ENCODE data around the gene AGBL5. TPM values are rescaled to one million over a fixed set of nuclear protein-coding genes. Genes with fewer than 3 reads are reported as not detected.

Gene AGBL5
- total RNA-seq, 1 experiment from 2014 or later: 40.0 TPM

- H3K79me2 ChIP-seq (ENCODE audit: insufficient read depth, low read length): no peaks in the 10 kb centered on the region; the same call in 1 of the 2 replicates
- H4K20me1 ChIP-seq (ENCODE audit: insufficient read depth): no peaks in the 10 kb centered on the region
- no TSS peak for BruUV-seq (replicated peaks)
- DNase-seq (ENCODE audit: low read depth, low spot score) (no peak), ATAC-seq (no peak)
- intact Hi-C loops (cut with micrococcal nuclease): no loop called here
- H3K27ac ChIP-seq (ENCODE audit: low read depth, low read length): no peak overlapping the region
- POLR2A ChIA-PET: no interaction called here
- no peak overlapping the region for H3K9ac ChIP-seq (ENCODE audit: low read length)
- H2AFZ ChIP-seq (ENCODE audit: low read depth, low read length, poor library complexity, severe bottlenecking): no peak overlapping the region
- TF ChIP-seq, protein P1, sequence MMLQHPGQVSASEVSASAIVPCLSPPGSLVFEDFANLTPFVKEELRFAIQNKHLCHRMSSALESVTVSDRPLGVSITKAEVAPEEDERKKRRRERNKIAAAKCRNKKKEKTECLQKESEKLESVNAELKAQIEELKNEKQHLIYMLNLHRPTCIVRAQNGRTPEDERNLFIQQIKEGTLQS (IDR thresholded peaks at IDR 0.05): no peak
- TF ChIP-seq YY1 (IDR thresholded peaks at IDR 0.05; ENCODE audit: extremely low read depth, insufficient replicate concordance, low read depth, low read length) (no peak), CEBPB (IDR thresholded peaks at IDR 0.05; ENCODE audit: low read depth) (no peak), EZH2phosphoT487 (IDR thresholded peaks at IDR 0.05; ENCODE audit: borderline replicate concordance) (no peak), POLR2A (IDR thresholded peaks at IDR 0.05; ENCODE audit: borderline replicate concordance, extremely low read depth, insufficient read depth, insufficient read length) (no peak)
- TF ChIP-seq, protein P2, sequence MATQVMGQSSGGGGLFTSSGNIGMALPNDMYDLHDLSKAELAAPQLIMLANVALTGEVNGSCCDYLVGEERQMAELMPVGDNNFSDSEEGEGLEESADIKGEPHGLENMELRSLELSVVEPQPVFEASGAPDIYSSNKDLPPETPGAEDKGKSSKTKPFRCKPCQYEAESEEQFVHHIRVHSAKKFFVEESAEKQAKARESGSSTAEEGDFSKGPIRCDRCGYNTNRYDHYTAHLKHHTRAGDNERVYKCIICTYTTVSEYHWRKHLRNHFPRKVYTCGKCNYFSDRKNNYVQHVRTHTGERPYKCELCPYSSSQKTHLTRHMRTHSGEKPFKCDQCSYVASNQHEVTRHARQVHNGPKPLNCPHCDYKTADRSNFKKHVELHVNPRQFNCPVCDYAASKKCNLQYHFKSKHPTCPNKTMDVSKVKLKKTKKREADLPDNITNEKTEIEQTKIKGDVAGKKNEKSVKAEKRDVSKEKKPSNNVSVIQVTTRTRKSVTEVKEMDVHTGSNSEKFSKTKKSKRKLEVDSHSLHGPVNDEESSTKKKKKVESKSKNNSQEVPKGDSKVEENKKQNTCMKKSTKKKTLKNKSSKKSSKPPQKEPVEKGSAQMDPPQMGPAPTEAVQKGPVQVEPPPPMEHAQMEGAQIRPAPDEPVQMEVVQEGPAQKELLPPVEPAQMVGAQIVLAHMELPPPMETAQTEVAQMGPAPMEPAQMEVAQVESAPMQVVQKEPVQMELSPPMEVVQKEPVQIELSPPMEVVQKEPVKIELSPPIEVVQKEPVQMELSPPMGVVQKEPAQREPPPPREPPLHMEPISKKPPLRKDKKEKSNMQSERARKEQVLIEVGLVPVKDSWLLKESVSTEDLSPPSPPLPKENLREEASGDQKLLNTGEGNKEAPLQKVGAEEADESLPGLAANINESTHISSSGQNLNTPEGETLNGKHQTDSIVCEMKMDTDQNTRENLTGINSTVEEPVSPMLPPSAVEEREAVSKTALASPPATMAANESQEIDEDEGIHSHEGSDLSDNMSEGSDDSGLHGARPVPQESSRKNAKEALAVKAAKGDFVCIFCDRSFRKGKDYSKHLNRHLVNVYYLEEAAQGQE (IDR thresholded peaks at IDR 0.05; ENCODE audit: low read depth): no peak
- no peak overlapping the region for H3K4me3 ChIP-seq (replicated peaks in 1 of 2; ENCODE audit: low read depth in 1 of 2, low read length in 2 of 2)
- peaks cover 22 to 45% of the 10 kb centered on the region in 2 experiments for H3K4me1 ChIP-seq (ENCODE audit: control insufficient read depth in 1 of 2, insufficient read depth in 2 of 2, low read length in 2 of 2)
- RAD21 ChIA-PET (ENCODE audit: low non-redundant PET in 1 of 2, low total read pairs in 2 of 2, uncharacterized antibody in 2 of 2, unreplicated experiment in 2 of 2): no interaction called here
- no peaks in the 10 kb centered on the region for H3K9me3 ChIP-seq (ENCODE audit: control insufficient read depth in 1 of 2, insufficient read depth in 1 of 2, low read depth in 1 of 2, low read length in 2 of 2)
- H3K4me2 ChIP-seq (ENCODE audit: low read length): no peak overlapping the region
- no peaks in the 10 kb centered on the region for H3K9me2 ChIP-seq (ENCODE audit: insufficient read depth)
- CTCF ChIA-PET: no interaction called here
- H3K27me3 ChIP-seq (ENCODE audit: insufficient read depth, low read length): no peaks in the 10 kb centered on the region
- H3K36me3 ChIP-seq (ENCODE audit: control insufficient read depth in 1 of 2, insufficient read depth in 2 of 2, low read length in 2 of 2): no peaks in the 10 kb centered on the region
Observed at GRCh38 chr2:27007416-27008374, 43.8 kb upstream of the AGBL5 start.

Measured in HCT116 (cell line).